Smooth muscle cell (in vitro differentiated cells): Measurements from ENCODE around the gene MRAP2. TPM values are rescaled to one million over a fixed set of nuclear protein-coding genes. Genes with fewer than 3 reads are reported as not detected.

Experiments used
- DNase-seq: peaks from one replicate; lab custom pipeline; 2025; ENCODE audit not compliant: unreplicated experiment; lab: John Stamatoyannopoulos, UW
- H2AFZ ChIP-seq: fragments of 200-600 bp; sonication (generic); 2 replicates; pipeline ENCODE4 v1.6.0; 2016; ENCODE audit warnings: antibody characterized with exemption, low read depth, mild to moderate bottlenecking
- H3F3A ChIP-seq: fragments of 200-600 bp; sonication (generic); 2 replicates; pipeline ENCODE4 v1.6.0; 2017; ENCODE audit warnings: antibody characterized with exemption, low read depth
- H3K27ac ChIP-seq: fragments of 200-600 bp; sonication (generic); 2 replicates; pipeline ENCODE4 v1.5.1; 2016; ENCODE audit warnings: low read depth, mild to moderate bottlenecking
- H3K27me3 ChIP-seq: fragments of 200-600 bp; sonication (generic); 2 replicates; pipeline ENCODE4 v1.6.1; 2016; ENCODE audit warnings: low read depth, mild to moderate bottlenecking
- H3K36me3 ChIP-seq: fragments of 200-600 bp; sonication (generic); 2 replicates; pipeline ENCODE4 v1.5.1; 2016; ENCODE audit warnings: low read depth
- H3K4me1 ChIP-seq: fragments of 200-600 bp; sonication (generic); 2 replicates; pipeline ENCODE4 v1.5.1; 2016; ENCODE audit warnings: low read depth
- H3K4me2 ChIP-seq: fragments of 200-600 bp; sonication (generic); 2 replicates; pipeline ENCODE4 v1.6.0; 2016; ENCODE audit warnings: mild to moderate bottlenecking
- H3K4me3 ChIP-seq: fragments of 200-600 bp; sonication (generic); 2 replicates; pipeline ENCODE4 v1.5.1; 2016; ENCODE audit warnings: mild to moderate bottlenecking
- H3K79me2 ChIP-seq: fragments of 200-600 bp; sonication (generic); 2 replicates; pipeline ENCODE4 v1.6.0; 2016; ENCODE audit warnings: low read depth, mild to moderate bottlenecking
- H3K9ac ChIP-seq: fragments of 200-600 bp; sonication (generic); 2 replicates; pipeline ENCODE4 v1.6.0; 2016; ENCODE audit warnings: low read depth
- H3K9me3 ChIP-seq: fragments of 200-600 bp; sonication (generic); replicated peaks from 2 replicates; pipeline ENCODE4 v1.5.1; 2016; ENCODE audit warnings: low read depth
- H4K20me1 ChIP-seq: fragments of 200-600 bp; sonication (generic); 2 replicates; pipeline ENCODE4 v1.6.0; 2016; ENCODE audit warnings: low read depth
- WGBS: methylation state at CpG from one replicate; pipeline ENCODE4 v1.1.7; 2016; ENCODE audit warnings: low lambda C conversion rate; 5-methylcytosine and 5-hydroxymethylcytosine counted together
- polyA plus RNA-seq: library from polyadenylated mRNA; unstranded; fragments of >200 nt; fragmentation: Nextera tagmentation; extraction: Ambion mirVana; gene quantifications from 2 replicates; pipeline ENCODE4 v1.2.1, GENCODE V29; 2016
- total RNA-seq: library from RNA; depleted of rRNA; stranded (reverse); fragments of >200 nt; gene quantifications from 2 replicates; pipeline ENCODE4 v1.2.3, GENCODE V29; 2014
- TF ChIP-seq, protein P1 (sequence below): fragments of 200-600 bp; sonication (generic); IDR thresholded peaks from 2 replicates; pipeline ENCODE4 v1.5.1; 2017; ENCODE audit warnings: borderline replicate concordance, mild to moderate bottlenecking, antibody characterized with exemption; ENCODE audit not compliant: insufficient read depth, poor library complexity, severe bottlenecking

Gene MRAP2
- total and polyA plus RNA-seq, 2 experiments from 2014 or later = 15.0 to 20.5 TPM

DNA sequence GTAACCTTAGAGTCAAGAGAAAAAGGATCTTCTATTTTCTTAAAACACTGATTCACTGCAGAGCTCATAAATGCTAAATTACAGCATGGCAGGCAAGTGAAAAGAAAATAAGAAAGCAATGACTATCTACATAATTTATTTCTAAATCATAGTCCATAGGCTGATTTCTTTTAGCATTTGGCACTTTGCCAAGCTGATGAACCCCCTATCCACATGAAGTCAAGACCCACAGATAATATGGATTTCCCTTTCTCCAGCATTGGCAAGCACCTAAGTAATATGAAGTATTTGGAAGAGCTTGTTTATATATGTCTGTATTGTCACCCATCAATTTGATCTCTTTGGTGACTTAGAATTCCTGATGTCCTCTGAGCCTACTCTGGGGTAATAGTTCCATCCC, 47.9 kb upstream of the MRAP2 start:
- Histone ChIP-seq H3K4me3 (no peak overlapping the region), H3K36me3 (no peaks in the 10 kb centered on the region), H4K20me1 (no peaks in the 10 kb centered on the region), H3K27ac (no peak overlapping the region), H3K9ac (no peak overlapping the region), H3F3A (no peaks in the 10 kb centered on the region), H3K4me2 (no peak overlapping the region), H3K27me3 (no peaks in the 10 kb centered on the region), H3K4me1 (no peaks in the 10 kb centered on the region), H3K9me3 (peaks cover 3% of the 10 kb centered on the region), H2AFZ (no peak overlapping the region), H3K79me2 (no peaks in the 10 kb centered on the region)
- no peak for DNase-seq
- TF ChIP-seq, protein P1, sequence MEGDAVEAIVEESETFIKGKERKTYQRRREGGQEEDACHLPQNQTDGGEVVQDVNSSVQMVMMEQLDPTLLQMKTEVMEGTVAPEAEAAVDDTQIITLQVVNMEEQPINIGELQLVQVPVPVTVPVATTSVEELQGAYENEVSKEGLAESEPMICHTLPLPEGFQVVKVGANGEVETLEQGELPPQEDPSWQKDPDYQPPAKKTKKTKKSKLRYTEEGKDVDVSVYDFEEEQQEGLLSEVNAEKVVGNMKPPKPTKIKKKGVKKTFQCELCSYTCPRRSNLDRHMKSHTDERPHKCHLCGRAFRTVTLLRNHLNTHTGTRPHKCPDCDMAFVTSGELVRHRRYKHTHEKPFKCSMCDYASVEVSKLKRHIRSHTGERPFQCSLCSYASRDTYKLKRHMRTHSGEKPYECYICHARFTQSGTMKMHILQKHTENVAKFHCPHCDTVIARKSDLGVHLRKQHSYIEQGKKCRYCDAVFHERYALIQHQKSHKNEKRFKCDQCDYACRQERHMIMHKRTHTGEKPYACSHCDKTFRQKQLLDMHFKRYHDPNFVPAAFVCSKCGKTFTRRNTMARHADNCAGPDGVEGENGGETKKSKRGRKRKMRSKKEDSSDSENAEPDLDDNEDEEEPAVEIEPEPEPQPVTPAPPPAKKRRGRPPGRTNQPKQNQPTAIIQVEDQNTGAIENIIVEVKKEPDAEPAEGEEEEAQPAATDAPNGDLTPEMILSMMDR = no peak

DNA sequence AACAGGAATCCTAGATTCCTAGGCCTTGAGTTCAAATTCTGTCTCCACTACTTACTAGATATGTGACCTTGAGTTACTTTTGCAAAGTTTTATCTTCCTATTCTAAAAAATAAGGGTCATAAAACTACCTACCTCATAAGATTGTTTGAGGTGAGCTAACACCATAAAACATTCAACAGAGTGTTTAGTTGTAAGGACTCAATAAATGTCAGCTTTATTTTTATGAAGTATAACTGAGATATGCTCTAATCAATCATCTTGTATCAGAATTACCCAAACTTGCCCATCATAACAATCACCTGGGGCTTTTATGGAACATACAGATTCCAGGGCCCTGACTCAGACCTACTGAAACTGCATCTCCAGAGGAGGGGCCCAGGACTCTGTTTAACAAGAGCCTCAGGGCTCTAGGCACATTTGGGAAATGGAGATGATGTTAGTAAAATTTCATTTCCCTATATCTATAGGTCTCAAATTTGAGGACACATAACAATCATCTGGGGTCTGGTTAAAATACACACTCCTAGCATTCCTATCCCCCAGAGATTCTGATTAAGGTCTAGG, 35.5 kb upstream of the MRAP2 start:
- Histone ChIP-seq H3K4me1 (no peaks in the 10 kb centered on the region), H4K20me1 (no peaks in the 10 kb centered on the region), H3K9me3 (no peaks in the 10 kb centered on the region), H3K79me2 (no peaks in the 10 kb centered on the region), H3F3A (no peaks in the 10 kb centered on the region), H3K27me3 (no peaks in the 10 kb centered on the region), H3K4me2 (no peak overlapping the region), H3K9ac (no peak overlapping the region), H3K27ac (no peak overlapping the region), H2AFZ (no peak overlapping the region), H3K4me3 (no peak overlapping the region), H3K36me3 (no peaks in the 10 kb centered on the region)
- TF ChIP-seq, protein P1 = no peak
- DNase-seq = no peak

GRCh38 chr6:84001119-84001518, 32.5 kb upstream of the MRAP2 start:
- H3K4me3 ChIP-seq = no peak overlapping the region
- TF ChIP-seq, protein P1 = no peak
- no peak overlapping the region for H2AFZ ChIP-seq
- DNase-seq = no peak
- H3K27me3 ChIP-seq = no peaks in the 10 kb centered on the region
- no peaks in the 10 kb centered on the region for H4K20me1 ChIP-seq
- no peaks in the 10 kb centered on the region for H3F3A ChIP-seq
- H3K4me2 ChIP-seq = no peak overlapping the region
- H3K79me2 ChIP-seq = no peaks in the 10 kb centered on the region
- H3K4me1 ChIP-seq = no peaks in the 10 kb centered on the region
- H3K36me3 ChIP-seq = no peaks in the 10 kb centered on the region
- H3K27ac ChIP-seq = no peak overlapping the region
- no peaks in the 10 kb centered on the region for H3K9me3 ChIP-seq
- no peak overlapping the region for H3K9ac ChIP-seq
- 92% methylated on average over 3 of the region's 3 CpGs for WGBS

DNA sequence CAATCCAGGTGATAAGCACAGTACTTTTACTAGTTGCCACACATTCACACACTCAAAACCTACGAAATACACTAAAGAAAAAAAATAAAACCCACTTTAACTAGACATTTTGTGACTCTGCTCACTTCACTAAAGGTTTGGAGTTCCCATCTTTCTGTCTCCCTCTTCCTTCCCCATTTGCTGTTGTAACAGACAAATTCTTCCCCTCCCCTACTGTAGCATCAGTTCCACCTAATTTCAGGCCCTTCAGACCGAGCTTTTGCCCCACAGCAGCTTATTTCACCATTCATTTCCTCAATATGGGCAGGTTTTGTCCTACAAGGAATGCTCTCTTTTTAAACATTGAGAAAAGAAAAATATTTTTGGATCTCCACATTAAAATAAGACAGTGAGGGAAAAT, 31.3 kb upstream of the MRAP2 start:
- H3K4me2 ChIP-seq = no peak overlapping the region
- H3K4me3 ChIP-seq = no peak overlapping the region
- H3K79me2 ChIP-seq = no peaks in the 10 kb centered on the region
- H2AFZ ChIP-seq = no peak overlapping the region
- WGBS = 87% methylated on average over 2 of the region's 2 CpGs
- no peaks in the 10 kb centered on the region for H3K27me3 ChIP-seq
- H3K9ac ChIP-seq = no peak overlapping the region
- H3K9me3 ChIP-seq = no peaks in the 10 kb centered on the region
- no peaks in the 10 kb centered on the region for H3K4me1 ChIP-seq
- DNase-seq = no peak
- H3K27ac ChIP-seq = no peak overlapping the region
- no peaks in the 10 kb centered on the region for H4K20me1 ChIP-seq
- no peaks in the 10 kb centered on the region for H3K36me3 ChIP-seq
- TF ChIP-seq, protein P1 = no peak
- H3F3A ChIP-seq = no peaks in the 10 kb centered on the region
